GM18505 (cell line): Measurements from ENCODE around the gene AASDH.

Experiments used
- ATAC-seq: cut with Tn5 transposase; IDR thresholded peaks from one replicate; pipeline ENCODE4 v1.9.1; 2021; ENCODE audit not compliant: unreplicated experiment
- POLR2A ChIP-seq: IDR thresholded peaks from 4 replicates; pipeline ENCODE4 v1.6.1; 2011; ENCODE audit warnings: borderline replicate concordance; ENCODE audit not compliant: insufficient read depth, insufficient read length; ENCODE audit errors: extremely low read depth

The AASDH gene

GRCh38 chr4:56417396-56417795 is 30.1 kb upstream of the AASDH start:
- no peak for ATAC-seq
- no peak for TF ChIP-seq POLR2A

GRCh38 chr4:56416349-56416748 is 29.1 kb upstream of the AASDH start:
- TF ChIP-seq POLR2A = no peak

GRCh38 chr4:56414135-56414670 is 26.9 kb upstream of the AASDH start:
- no peak for TF ChIP-seq POLR2A

More at GRCh38 chr4:56416349-56416748, 29.1 kb upstream of the AASDH start:
- ATAC-seq = no peak

GRCh38 chr4:56410247-56411062 is 23.2 kb upstream of the AASDH start:
- no peak for ATAC-seq
- no peak for TF ChIP-seq POLR2A

More at GRCh38 chr4:56414135-56414670, 26.9 kb upstream of the AASDH start:
- no peak for ATAC-seq

GRCh38 chr4:56409511-56410090 is 22.3 kb upstream of the AASDH start:
- no peak for TF ChIP-seq POLR2A

GRCh38 chr4:56408978-56409377 is 21.7 kb upstream of the AASDH start:
- TF ChIP-seq POLR2A = no peak
- no peak for ATAC-seq

More at GRCh38 chr4:56409511-56410090, 22.3 kb upstream of the AASDH start:
- no peak for ATAC-seq

GRCh38 chr4:56406151-56406550 is 18.9 kb upstream of the AASDH start:
- no peak for TF ChIP-seq POLR2A
- no peak for ATAC-seq

GRCh38 chr4:56405016-56405415 is 17.7 kb upstream of the AASDH start:
- no peak for ATAC-seq
- TF ChIP-seq POLR2A = no peak

GRCh38 chr4:56400560-56400959 is 13.3 kb upstream of the AASDH start:
- no peak for ATAC-seq
- TF ChIP-seq POLR2A = no peak

- TF ChIP-seq POLR2A = no peak
- ATAC-seq = no peak
These were observed 4.0 kb upstream of the AASDH start for GRCh38 chr4:56391270-56391669.

GRCh38 chr4:56389558-56389957 is 2.3 kb upstream of the AASDH start:
- no peak for ATAC-seq

GRCh38 chr4:56388306-56388705 is 1.0 kb upstream of the AASDH start:
- TF ChIP-seq POLR2A = no peak
- no peak for ATAC-seq

More at GRCh38 chr4:56389558-56389957, 2.3 kb upstream of the AASDH start:
- TF ChIP-seq POLR2A = no peak

GRCh38 chr4:56386091-56386490 is 1.2 kb downstream of the AASDH start:
- TF ChIP-seq POLR2A = no peak
- no peak for ATAC-seq

- TF ChIP-seq POLR2A = no peak
- no peak for ATAC-seq
These were observed 11.8 kb downstream of the AASDH start for GRCh38 chr4:56375458-56375857.
